Measurements from ENCODE around the gene STAP2. TPM values are rescaled to one million over a fixed set of nuclear protein-coding genes. Genes with fewer than 3 reads are reported as not detected.
"Not testable (repeated sequence)": the region's sequence is repeated elsewhere in the genome, so short reads cannot be mapped to it uniquely, and the experiment has no call there.

The STAP2 gene
- total RNA-seq, 2 experiments from 2014 or later = 8.8 to 9.6 TPM

- no peak for ATAC-seq
- Mint-ChIP-seq H3K36me3 (peaks cover 3% of the 10 kb centered on the region), H3K27me3 (no peaks in the 10 kb centered on the region), H3K4me3 (no peak overlapping the region), H3K4me1 (no peaks in the 10 kb centered on the region), H3K27ac (no peak overlapping the region), H3K9me3 (ENCODE audit: low read depth) (no peaks in the 10 kb centered on the region)
- DNase-seq = no peak
- CTCF ChIA-PET = interaction anchor here (1.2 to 2.9 kb wide), 4 partner anchors 10 to 92 kb away, joined by 3 to 12 read pairs (median 4); partner anchors contain the start of gene SH3GL1
Observed at GRCh38 chr19:4358709-4359626, 20.3 kb upstream of the STAP2 start.

- CTCF ChIA-PET = interaction anchor here (1.2 to 2.9 kb wide), 4 partner anchors 11 to 91 kb away, joined by 3 to 12 read pairs (median 4); partner anchors contain the start of gene SH3GL1
- DNase-seq = no peak
- ATAC-seq = no peak
- H3K27ac Mint-ChIP-seq = no peak overlapping the region
- H3K27me3 Mint-ChIP-seq = no peaks in the 10 kb centered on the region
- no peaks in the 10 kb centered on the region for H3K4me1 Mint-ChIP-seq
- no peak overlapping the region for H3K4me3 Mint-ChIP-seq
- H3K36me3 Mint-ChIP-seq = peaks cover 3% of the 10 kb centered on the region
- H3K9me3 Mint-ChIP-seq (ENCODE audit: low read depth) = no peaks in the 10 kb centered on the region
Observed at GRCh38 chr19:4357921-4358326, 19.3 kb upstream of the STAP2 start.

GRCh38 chr19:4357095-4357797 is 18.6 kb upstream of the STAP2 start:
- no peak for DNase-seq
- Mint-ChIP-seq H3K27ac (no peak overlapping the region), H3K4me3 (no peak overlapping the region), H3K4me1 (peaks cover 1% of the 10 kb centered on the region), H3K27me3 (no peaks in the 10 kb centered on the region), H3K9me3 (ENCODE audit: low read depth) (no peaks in the 10 kb centered on the region), H3K36me3 (peaks cover 3% of the 10 kb centered on the region)
- CTCF ChIA-PET = interaction anchor here (1.6 to 1.9 kb wide), 2 partner anchors 43 to 90 kb away, joined by 4 to 8 read pairs; partner anchors contain the start of gene SH3GL1
- no peak for ATAC-seq

GRCh38 chr19:4354897-4355296 is 16.3 kb upstream of the STAP2 start:
- CTCF ChIA-PET = interaction anchor here (3.6 to 5.8 kb wide), 2 partner anchors 12 to 89 kb away, joined by 46 to 125 read pairs; partner anchors contain the start of gene MPND
- Mint-ChIP-seq H3K9me3 (ENCODE audit: low read depth) (no peaks in the 10 kb centered on the region), H3K27ac (no peak overlapping the region), H3K27me3 (no peaks in the 10 kb centered on the region), H3K4me1 (peaks cover 1% of the 10 kb centered on the region), H3K4me3 (no peak overlapping the region), H3K36me3 (no peaks in the 10 kb centered on the region)
- DNase-seq (no peak), ATAC-seq (no peak)

- H3K27me3 Mint-ChIP-seq = no peaks in the 10 kb centered on the region
- no peaks in the 10 kb centered on the region for H3K9me3 Mint-ChIP-seq (ENCODE audit: low read depth)
- ATAC-seq = no peak
- H3K36me3 Mint-ChIP-seq = no peaks in the 10 kb centered on the region
- H3K4me3 Mint-ChIP-seq = no peak overlapping the region
- peaks cover 1% of the 10 kb centered on the region for H3K4me1 Mint-ChIP-seq
- CTCF ChIA-PET = interaction anchor here (2.6 to 5.8 kb wide), 3 partner anchors 11 to 88 kb away, joined by 9 to 125 read pairs (median 46); partner anchors contain the start of genes MPND and STAP2
- no peak overlapping the region for H3K27ac Mint-ChIP-seq
- DNase-seq = no peak
Observed at GRCh38 chr19:4354282-4354681, 15.7 kb upstream of the STAP2 start.

- peak; percentile 76 for DNase-seq
- Mint-ChIP-seq H3K27ac (no peak overlapping the region), H3K4me3 (no peak overlapping the region), H3K36me3 (no peaks in the 10 kb centered on the region), H3K9me3 (ENCODE audit: low read depth) (no peaks in the 10 kb centered on the region), H3K4me1 (peaks cover 1% of the 10 kb centered on the region), H3K27me3 (no peaks in the 10 kb centered on the region)
- peak; percentile 69 for ATAC-seq
- CTCF ChIA-PET = interaction anchor here (0.6 to 5.8 kb wide), 38 partner anchors 9 to 367 kb away, joined by 3 to 125 read pairs (median 6); partner anchors contain the start of genes CHAF1A, FSD1, MPND and SH3GL1
Observed at GRCh38 chr19:4352701-4353121, 14.1 kb upstream of the STAP2 start.

GRCh38 chr19:4350726-4351125 is 12.1 kb upstream of the STAP2 start:
- no peak overlapping the region for H3K27ac Mint-ChIP-seq
- no peak for ATAC-seq
- CTCF ChIA-PET = interaction anchor here (5.8 kb wide), 1 partner anchor 85 kb away, joined by 125 read pairs; no protein-coding TSS in a partner anchor

GRCh38 chr19:4350111-4350510 is 11.5 kb upstream of the STAP2 start:
- H3K27ac Mint-ChIP-seq = no peak overlapping the region
- ATAC-seq (no peak), DNase-seq (no peak)
- H3K27me3 Mint-ChIP-seq = no peaks in the 10 kb centered on the region
- H3K36me3 Mint-ChIP-seq = peaks cover 11% of the 10 kb centered on the region
- H3K9me3 Mint-ChIP-seq (ENCODE audit: low read depth) = no peaks in the 10 kb centered on the region
- no peak overlapping the region for H3K4me3 Mint-ChIP-seq
- peaks cover 8% of the 10 kb centered on the region for H3K4me1 Mint-ChIP-seq
- CTCF ChIA-PET = interaction anchor here (5.8 kb wide), 1 partner anchor 84 kb away, joined by 125 read pairs; no protein-coding TSS in a partner anchor

More at GRCh38 chr19:4350726-4351125, 12.1 kb upstream of the STAP2 start:
- no peak for DNase-seq
- Mint-ChIP-seq H3K27me3 (no peaks in the 10 kb centered on the region), H3K4me3 (no peak overlapping the region), H3K9me3 (ENCODE audit: low read depth) (no peaks in the 10 kb centered on the region), H3K36me3 (peaks cover 7% of the 10 kb centered on the region), H3K4me1 (peaks cover 4% of the 10 kb centered on the region)

- H3K4me1 Mint-ChIP-seq; H3K4me3 Mint-ChIP-seq; H3K27ac Mint-ChIP-seq; DNase-seq; ATAC-seq; H3K27me3 Mint-ChIP-seq; H3K9me3 Mint-ChIP-seq (ENCODE audit: low read depth): not testable (repeated sequence)
- CTCF ChIA-PET = interaction anchor here (0.5 to 4.4 kb wide), 2 partner anchors 82 to 362 kb away, joined by 4 to 31 read pairs; no protein-coding TSS in a partner anchor
- H3K36me3 Mint-ChIP-seq = peaks cover 11% of the 10 kb centered on the region
Observed at GRCh38 chr19:4349225-4349624, 10.6 kb upstream of the STAP2 start.

GRCh38 chr19:4347521-4347920 is 8.9 kb upstream of the STAP2 start:
- Mint-ChIP-seq H3K36me3 (peaks cover 11% of the 10 kb centered on the region), H3K27ac (no peak overlapping the region), H3K4me3 (no peak overlapping the region), H3K9me3 (ENCODE audit: low read depth) (no peaks in the 10 kb centered on the region), H3K4me1 (peaks cover 14% of the 10 kb centered on the region), H3K27me3 (no peaks in the 10 kb centered on the region)
- CTCF ChIA-PET = interaction anchor here (0.6 to 4.4 kb wide), 4 partner anchors 15 to 80 kb away, joined by 3 to 31 read pairs (median 4); no protein-coding TSS in a partner anchor
- DNase-seq (no peak), ATAC-seq (no peak)

GRCh38 chr19:4346020-4346383 is 7.4 kb upstream of the STAP2 start:
- H3K36me3 Mint-ChIP-seq = peaks cover 11% of the 10 kb centered on the region
- DNase-seq = no peak
- no peaks in the 10 kb centered on the region for H3K27me3 Mint-ChIP-seq
- H3K4me3 Mint-ChIP-seq = no peak overlapping the region
- no peak overlapping the region for H3K27ac Mint-ChIP-seq
- CTCF ChIA-PET = interaction anchor here (4.4 kb wide), 1 partner anchor 79 kb away, joined by 31 read pairs; no protein-coding TSS in a partner anchor
- no peak for ATAC-seq
- H3K4me1 Mint-ChIP-seq = peaks cover 17% of the 10 kb centered on the region
- H3K9me3 Mint-ChIP-seq (ENCODE audit: low read depth) = no peaks in the 10 kb centered on the region

- DNase-seq (no peak), ATAC-seq (no peak)
- no peak overlapping the region for H3K4me3 Mint-ChIP-seq
- H3K27ac Mint-ChIP-seq = peak overlapping the region; percentile 39
- no peaks in the 10 kb centered on the region for H3K27me3 Mint-ChIP-seq
- peaks cover 19% of the 10 kb centered on the region for H3K4me1 Mint-ChIP-seq
- H3K36me3 Mint-ChIP-seq = peaks cover 11% of the 10 kb centered on the region
- H3K9me3 Mint-ChIP-seq (ENCODE audit: low read depth) = no peaks in the 10 kb centered on the region
- CTCF ChIA-PET = interaction anchor here (3.7 to 4.4 kb wide), 2 partner anchors 8 to 78 kb away, joined by 31 to 46 read pairs; no protein-coding TSS in a partner anchor
Observed at GRCh38 chr19:4345342-4346019, 6.9 kb upstream of the STAP2 start.
